Astrocyte of the cerebellum (primary cell): Measurements from ENCODE around the gene CSNK2A2.

Source experiments
- DNase-seq: peaks from one replicate; pipeline ENCODE4 v3.0.0-alpha.2; 2011; ENCODE audit warnings: low read depth
- H3K4me3 ChIP-seq: 2 replicates; pipeline ENCODE4 v1.5.1; 2011; ENCODE audit warnings: mild to moderate bottlenecking, low read depth, low read length, moderate library complexity
- in situ Hi-C: cut with HindIII; loops from 2 replicates; pipeline ENCODE4 v1.10.0; 2017; ENCODE audit warnings: low sequenced_read_pairs
- TF ChIP-seq, protein P1 (sequence below): IDR thresholded peaks from 2 replicates; pipeline ENCODE4 v1.5.1; 2012; ENCODE audit warnings: low read length, low read depth, moderate library complexity, mild to moderate bottlenecking; ENCODE audit errors: missing control alignments

Gene CSNK2A2

DNA sequence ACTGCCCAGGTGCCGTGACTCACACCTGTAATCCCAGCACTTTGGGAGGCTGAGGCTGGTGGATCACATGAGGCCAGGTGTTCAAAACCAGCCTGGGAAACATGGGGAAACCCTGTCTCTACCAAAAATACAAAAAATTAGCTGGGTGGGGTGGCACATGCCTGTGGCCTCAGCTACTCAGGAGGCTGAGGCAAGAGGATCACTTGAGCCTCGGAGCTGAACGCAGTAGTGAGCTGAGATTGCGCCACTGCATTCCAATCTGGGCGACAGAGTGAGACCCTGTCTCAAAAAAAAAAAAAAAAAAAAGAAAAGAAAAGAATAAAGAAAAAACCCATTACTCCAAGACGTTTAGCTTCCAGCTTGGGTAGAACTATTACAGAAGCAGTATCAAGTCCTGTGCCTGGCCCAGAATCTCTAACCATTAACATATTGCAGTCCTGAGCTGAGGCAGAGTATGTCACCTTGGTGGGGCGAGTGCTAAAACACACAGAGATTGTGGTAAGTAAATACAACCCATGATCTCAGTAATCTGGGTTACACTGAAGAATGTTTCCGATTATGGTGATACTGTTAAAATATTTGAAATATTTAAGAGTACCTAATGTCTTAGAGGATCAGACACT, 45.5 kb downstream of the CSNK2A2 start:
- TF ChIP-seq, protein P1, sequence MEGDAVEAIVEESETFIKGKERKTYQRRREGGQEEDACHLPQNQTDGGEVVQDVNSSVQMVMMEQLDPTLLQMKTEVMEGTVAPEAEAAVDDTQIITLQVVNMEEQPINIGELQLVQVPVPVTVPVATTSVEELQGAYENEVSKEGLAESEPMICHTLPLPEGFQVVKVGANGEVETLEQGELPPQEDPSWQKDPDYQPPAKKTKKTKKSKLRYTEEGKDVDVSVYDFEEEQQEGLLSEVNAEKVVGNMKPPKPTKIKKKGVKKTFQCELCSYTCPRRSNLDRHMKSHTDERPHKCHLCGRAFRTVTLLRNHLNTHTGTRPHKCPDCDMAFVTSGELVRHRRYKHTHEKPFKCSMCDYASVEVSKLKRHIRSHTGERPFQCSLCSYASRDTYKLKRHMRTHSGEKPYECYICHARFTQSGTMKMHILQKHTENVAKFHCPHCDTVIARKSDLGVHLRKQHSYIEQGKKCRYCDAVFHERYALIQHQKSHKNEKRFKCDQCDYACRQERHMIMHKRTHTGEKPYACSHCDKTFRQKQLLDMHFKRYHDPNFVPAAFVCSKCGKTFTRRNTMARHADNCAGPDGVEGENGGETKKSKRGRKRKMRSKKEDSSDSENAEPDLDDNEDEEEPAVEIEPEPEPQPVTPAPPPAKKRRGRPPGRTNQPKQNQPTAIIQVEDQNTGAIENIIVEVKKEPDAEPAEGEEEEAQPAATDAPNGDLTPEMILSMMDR: no peak
- DNase-seq: no peak
- in situ Hi-C loops: no loop called here
- no peak overlapping the region for H3K4me3 ChIP-seq

DNA sequence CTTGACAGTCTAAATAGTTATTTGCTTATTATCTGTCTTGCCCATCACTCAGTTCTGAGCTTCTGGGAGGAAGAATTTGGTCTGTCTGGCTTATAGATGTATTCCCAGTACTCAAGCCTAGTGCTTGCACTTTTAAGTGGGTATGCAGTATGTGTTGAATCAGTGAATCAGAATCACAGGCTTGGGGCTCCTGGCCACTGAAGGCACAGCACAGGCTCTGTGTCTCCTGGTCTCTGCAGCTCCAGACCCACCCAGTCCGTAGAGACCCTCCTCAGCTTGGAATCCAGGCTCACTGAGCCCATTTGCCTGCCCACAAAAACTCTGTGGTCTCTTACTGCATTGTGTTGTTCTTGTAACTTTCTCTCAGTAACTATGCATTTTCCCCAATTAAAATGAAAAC, 49.4 kb downstream of the CSNK2A2 start:
- TF ChIP-seq, protein P1: no peak
- no peak overlapping the region for H3K4me3 ChIP-seq
- DNase-seq: no peak
- in situ Hi-C loops: no loop called here

DNA sequence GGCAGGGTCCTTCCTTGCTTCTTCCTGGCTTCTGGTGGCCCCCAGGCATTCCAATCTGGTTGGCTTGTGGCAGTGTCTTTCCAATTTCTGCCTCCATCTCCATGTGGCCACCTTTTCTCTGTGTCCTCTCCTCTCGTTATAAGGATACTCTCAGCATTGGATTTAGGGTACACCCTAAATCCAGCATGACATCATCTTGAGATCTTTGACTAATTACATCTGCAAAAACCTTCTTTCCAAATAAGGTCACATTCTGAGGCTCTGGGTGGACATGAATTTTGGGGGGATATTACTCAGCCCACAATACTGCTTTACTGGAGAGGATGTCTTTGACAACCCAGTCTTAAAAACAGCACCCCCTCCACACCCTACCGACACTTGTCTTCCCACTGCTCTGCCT, 49.8 kb downstream of the CSNK2A2 start:
- no peak overlapping the region for H3K4me3 ChIP-seq
- DNase-seq: no peak
- TF ChIP-seq, protein P1: no peak
- in situ Hi-C loops: no loop called here

DNA sequence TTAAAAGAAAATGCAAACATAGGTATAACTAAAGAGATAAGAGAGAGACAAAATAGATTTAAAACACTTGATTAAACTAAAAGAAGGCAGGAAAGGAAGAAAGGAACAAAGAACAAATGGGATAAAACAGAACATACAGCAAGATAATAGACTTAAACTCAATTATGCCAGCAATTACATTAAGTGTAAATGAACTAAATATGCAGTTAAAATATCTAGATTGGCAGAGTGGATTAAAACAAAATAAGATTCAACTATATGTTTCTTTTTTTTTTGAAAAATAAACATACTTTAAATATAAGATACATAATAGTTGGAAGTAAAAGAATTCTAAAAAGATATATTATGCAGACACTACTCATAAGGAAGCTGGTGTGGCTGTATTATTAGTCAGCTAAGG, 59.1 kb downstream of the CSNK2A2 start:
- in situ Hi-C loops: no loop called here
- TF ChIP-seq, protein P1: no peak
- no peak overlapping the region for H3K4me3 ChIP-seq
- DNase-seq: no peak

DNA sequence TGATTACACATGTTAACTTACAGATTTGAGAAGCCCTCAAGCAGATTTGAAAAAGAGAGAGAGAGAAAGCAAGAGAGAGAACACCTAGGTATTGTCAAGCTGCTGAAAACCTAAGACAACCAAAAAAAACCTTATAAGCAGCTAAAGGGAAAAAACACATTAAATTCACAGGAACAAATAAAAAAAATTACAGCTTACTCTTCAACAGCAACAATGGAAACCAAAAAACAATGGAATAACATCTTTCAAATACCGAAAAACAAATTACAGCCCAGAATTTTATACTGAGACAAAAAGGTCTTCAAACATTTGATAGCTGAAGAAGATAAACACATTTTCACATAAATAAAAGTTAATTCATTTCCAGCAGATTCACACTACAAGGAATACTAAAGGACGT, 60.3 kb downstream of the CSNK2A2 start:
- DNase-seq: no peak
- in situ Hi-C loops: no loop called here
- H3K4me3 ChIP-seq: no peak overlapping the region
- TF ChIP-seq, protein P1: no peak

DNA sequence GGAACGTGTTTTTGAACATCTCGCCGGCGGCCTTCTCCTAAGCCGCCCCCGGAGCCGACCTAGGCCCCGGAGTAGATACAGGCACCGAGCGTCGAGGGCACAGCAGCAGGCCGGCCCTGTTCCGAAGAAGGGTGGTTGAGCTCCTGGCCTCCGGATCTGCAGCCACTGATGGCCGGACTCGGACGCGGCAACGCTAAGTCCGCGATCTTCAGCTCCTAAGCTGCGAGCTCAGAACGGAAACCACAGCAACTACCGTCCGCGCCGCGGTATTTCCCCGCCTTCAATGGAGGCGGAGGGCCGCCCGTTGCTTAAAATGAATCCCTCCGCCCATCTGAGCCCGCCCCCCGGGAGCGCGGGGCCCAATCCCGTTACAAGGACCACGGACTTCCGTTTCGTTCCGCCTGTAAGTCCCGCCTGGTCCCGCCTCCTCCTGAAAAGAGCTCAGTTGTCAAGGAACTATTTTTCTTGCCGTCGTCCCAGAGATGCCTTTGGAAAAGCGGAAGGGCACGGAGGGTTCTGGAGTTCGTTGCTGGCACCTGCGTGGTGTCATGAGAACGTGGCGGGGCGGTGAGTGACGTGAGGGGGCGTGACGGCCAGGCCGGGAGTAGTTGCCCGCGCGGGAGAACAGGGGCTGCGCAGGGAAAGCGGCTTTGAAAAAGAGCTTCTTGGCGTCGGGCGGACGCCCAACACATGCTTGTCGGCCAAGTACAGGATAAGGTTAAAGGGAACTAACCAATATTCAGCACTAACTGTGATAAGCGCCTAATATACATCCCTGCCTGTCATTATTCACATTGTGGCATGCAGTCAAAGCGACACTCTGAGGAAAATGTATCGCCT, 68.6 kb downstream of the CSNK2A2 start, which contains the start of gene CFAP20:
CFAP20 (minus strand) TSS at position 285 of the 840 bp plus-strand sequence; CDS start at position 19, 266 bp downstream.
- peak; percentile 100 for DNase-seq
- TF ChIP-seq, protein P1: no peak
- in situ Hi-C loops: no loop called here
- H3K4me3 ChIP-seq: peak within 1 kb of the TSS; percentile 93
